Keratinocyte (primary cell): ENCODE measurements around the gene EXOC3L2.

ENCODE experiments used
- EZH2 ChIP-seq: IDR thresholded peaks from one replicate; pipeline ENCODE4 v1.6.1; 2012; ENCODE audit warnings: inconsistent platforms, mild to moderate bottlenecking, low read length, moderate library complexity
- TF ChIP-seq, protein P1 (sequence below), 3 experiments: IDR thresholded peaks in 1 of 3; conservative IDR thresholded peaks in 1 of 3; optimal IDR thresholded peaks in 1 of 3; 2 replicates in 2 of 3; 3 replicates in 1 of 3; pipeline versions ENCODE3 to v1.5.1; 2011; ENCODE audit warnings: low read length in 3 of 3, mild to moderate bottlenecking in 3 of 3, moderate library complexity in 2 of 3, control low read depth in 1 of 3, inconsistent platforms in 1 of 3; ENCODE audit not compliant: insufficient read depth in 2 of 3; ENCODE audit errors: extremely low read depth in 1 of 3

DNA sequence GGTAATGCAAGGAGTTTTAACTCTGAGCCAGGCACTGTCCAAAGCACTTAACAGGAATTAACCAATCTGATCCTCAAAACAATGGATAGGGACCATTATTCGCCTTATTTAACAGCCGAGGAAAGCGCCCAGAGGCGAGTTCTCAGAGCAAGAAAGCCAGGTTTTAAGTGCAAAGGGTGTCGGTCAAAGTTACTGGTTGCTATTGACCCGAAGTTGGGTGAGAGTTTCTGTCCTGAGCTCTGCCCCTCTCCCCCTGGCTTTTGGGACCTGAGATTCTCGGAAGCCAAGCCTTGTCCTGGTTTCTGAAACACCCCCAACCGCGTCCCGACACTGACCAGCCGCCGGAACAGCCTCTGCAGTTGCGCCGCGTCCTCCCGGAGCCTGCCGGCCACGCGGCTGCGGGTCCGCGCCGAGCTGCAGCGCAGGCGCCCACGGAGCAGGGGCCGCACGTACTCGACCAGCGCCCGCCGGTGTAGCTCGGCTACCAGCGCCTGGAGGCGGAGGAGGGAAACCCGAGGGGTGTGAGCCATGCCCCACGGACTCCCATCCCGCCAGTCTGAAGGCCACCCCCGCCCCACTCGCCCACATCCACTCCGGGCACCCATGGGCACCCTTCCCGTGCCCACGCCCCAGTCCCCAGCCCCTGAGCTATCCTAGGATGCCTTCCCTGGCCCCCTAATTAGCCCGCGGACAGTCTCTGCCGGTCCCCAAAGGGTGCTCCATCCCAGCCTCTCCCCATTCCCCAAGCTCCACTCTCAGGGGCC is 27.8 kb downstream of the EXOC3L2 start:
- no peak for TF ChIP-seq EZH2
- TF ChIP-seq, protein P1, sequence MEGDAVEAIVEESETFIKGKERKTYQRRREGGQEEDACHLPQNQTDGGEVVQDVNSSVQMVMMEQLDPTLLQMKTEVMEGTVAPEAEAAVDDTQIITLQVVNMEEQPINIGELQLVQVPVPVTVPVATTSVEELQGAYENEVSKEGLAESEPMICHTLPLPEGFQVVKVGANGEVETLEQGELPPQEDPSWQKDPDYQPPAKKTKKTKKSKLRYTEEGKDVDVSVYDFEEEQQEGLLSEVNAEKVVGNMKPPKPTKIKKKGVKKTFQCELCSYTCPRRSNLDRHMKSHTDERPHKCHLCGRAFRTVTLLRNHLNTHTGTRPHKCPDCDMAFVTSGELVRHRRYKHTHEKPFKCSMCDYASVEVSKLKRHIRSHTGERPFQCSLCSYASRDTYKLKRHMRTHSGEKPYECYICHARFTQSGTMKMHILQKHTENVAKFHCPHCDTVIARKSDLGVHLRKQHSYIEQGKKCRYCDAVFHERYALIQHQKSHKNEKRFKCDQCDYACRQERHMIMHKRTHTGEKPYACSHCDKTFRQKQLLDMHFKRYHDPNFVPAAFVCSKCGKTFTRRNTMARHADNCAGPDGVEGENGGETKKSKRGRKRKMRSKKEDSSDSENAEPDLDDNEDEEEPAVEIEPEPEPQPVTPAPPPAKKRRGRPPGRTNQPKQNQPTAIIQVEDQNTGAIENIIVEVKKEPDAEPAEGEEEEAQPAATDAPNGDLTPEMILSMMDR (optimal IDR thresholded peaks at IDR 0.05 in 1 of 3, IDR thresholded peaks at IDR 0.05 in 1 of 3, conservative IDR thresholded peaks at IDR 0.05 in 1 of 3; ENCODE audit: extremely low read depth in 1 of 3, insufficient read depth in 2 of 3, low read length in 3 of 3) = no peak
